Measurements from ENCODE around the gene DEFB127. TPM values are rescaled to one million over a fixed set of nuclear protein-coding genes. Genes with fewer than 3 reads are reported as not detected.
"Not testable (repeated sequence)": the region's sequence is repeated elsewhere in the genome, so short reads cannot be mapped to it uniquely, and the experiment has no call there.

DEFB127 gene
- total and polyA plus RNA-seq, 2 of the 8 experiments (the other 6 are each of a cell fraction or from before 2014, with no cell fraction given): not detected

- TF ChIP-seq HDAC2 (IDR thresholded peaks at IDR 0.05; ENCODE audit: borderline replicate concordance in 1 of 2, low read depth in 2 of 2, low read length in 2 of 2) (no peak), CTBP2 (IDR thresholded peaks at IDR 0.05; ENCODE audit: borderline replicate concordance, insufficient read depth, insufficient read length, low read length) (no peak), SIX5 (IDR thresholded peaks at IDR 0.05; ENCODE audit: low read depth, low read length) (no peak), EGR1 (IDR thresholded peaks at IDR 0.05; ENCODE audit: borderline replicate concordance, low read depth, low read length) (no peak), CBX5 (IDR thresholded peaks at IDR 0.05; ENCODE audit: low read depth, low read length) (no peak)
These were observed 39.7 kb upstream of the DEFB127 start (continued) for GRCh38 chr20:117518-117917.

GRCh38 chr20:129786-130323 is 27.4 kb upstream of the DEFB127 start:
- CTCF ChIA-PET (ENCODE audit: partially characterized antibody); FAIRE-seq; POLR2A ChIA-PET (ENCODE audit: partially characterized antibody): not testable (repeated sequence)

More at GRCh38 chr20:129786-130323, 27.4 kb upstream of the DEFB127 start:
- H3K36me3 ChIP-seq (ENCODE audit: control insufficient read depth in 2 of 4, insufficient read depth in 4 of 4, low read length in 3 of 4); H4K91ac ChIP-seq (replicated peaks; ENCODE audit: insufficient read length, low read length); H2BK20ac ChIP-seq (ENCODE audit: low read length); H3K27ac ChIP-seq (ENCODE audit: low read depth, low read length); H3K79me2 ChIP-seq (ENCODE audit: control insufficient read depth in 1 of 2, insufficient read depth in 2 of 2, low read length in 2 of 2); H2AK5ac ChIP-seq (ENCODE audit: low read depth, low read length); H3K9ac ChIP-seq (replicated peaks in 1 of 4; ENCODE audit: extremely low read depth in 1 of 4, low read depth in 3 of 4, low read length in 3 of 4); DNase-seq (ENCODE audit: low read depth in 1 of 2, low spot score in 2 of 2); H3K79me1 ChIP-seq (ENCODE audit: low read depth, low read length); H3K4me2 ChIP-seq (ENCODE audit: insufficient read depth in 1 of 2, low read depth in 2 of 2, low read length in 2 of 2); H4K20me1 ChIP-seq (replicated peaks in 1 of 2; ENCODE audit: control insufficient read depth in 1 of 2, insufficient read depth in 2 of 2, low read length in 2 of 2); H3K18ac ChIP-seq (ENCODE audit: extremely low read depth, low read length); H3K4me3 ChIP-seq (ENCODE audit: extremely low read depth in 1 of 4, insufficient read depth in 2 of 4, low read depth in 3 of 4, low read length in 4 of 4); H3K27me3 ChIP-seq (replicated peaks in 1 of 4; ENCODE audit: control insufficient read depth in 3 of 4, extremely low read depth in 1 of 4, insufficient read depth in 3 of 4, low read length in 3 of 4); H3K23ac ChIP-seq (ENCODE audit: insufficient read length); H3K56ac ChIP-seq (replicated peaks; ENCODE audit: insufficient read length, low read depth, low read length); H3K4ac ChIP-seq (replicated peaks; ENCODE audit: insufficient read length, low read depth, low read length); H3K23me2 ChIP-seq (ENCODE audit: low read depth, low read length); H2BK120ac ChIP-seq (replicated peaks; ENCODE audit: low read depth, low read length); H2BK15ac ChIP-seq (ENCODE audit: low read length); H2BK12ac ChIP-seq (ENCODE audit: low read depth, low read length); H3K4me1 ChIP-seq (replicated peaks in 1 of 4; ENCODE audit: control insufficient read depth in 3 of 4, insufficient read depth in 4 of 4, low read length in 3 of 4); H2AFZ ChIP-seq (ENCODE audit: low read length); H2BK5ac ChIP-seq (ENCODE audit: low read depth, low read length); H4K5ac ChIP-seq (ENCODE audit: insufficient read length, low read depth, low read length); H3K14ac ChIP-seq (ENCODE audit: insufficient read length): not testable (repeated sequence)
- H4K8ac ChIP-seq (ENCODE audit: extremely low read depth, insufficient read depth, low read length): peak overlapping the region; percentile 68; the same call in 1 of the 2 replicates
- 86% methylated on average over 23 of the region's 28 CpGs; no CpG with 5 or more reads in 1 of the 2 experiments for WGBS, 2 experiments (ENCODE audit: extremely low coverage in 1 of 2, insufficient coverage in 1 of 2, insufficient read length in 1 of 2, insufficient replicate concordance in 2 of 2, low coverage in 1 of 2, low lambda C conversion rate in 2 of 2, missing lambda C conversion rate in 1 of 2)
- peaks cover 9 to 14% of the 10 kb centered on the region in 2 experiments for H3K9me3 ChIP-seq (ENCODE audit: insufficient read depth in 2 of 2, low read depth in 1 of 2, low read length in 1 of 2)
